Left ventricle myocardium inferior (tissue), 1 donor: ENCODE data around the gene NRTN. TPM values are rescaled to one million over a fixed set of nuclear protein-coding genes. Genes with fewer than 3 reads are reported as not detected.

Experiments
- DNase-seq: peaks from one replicate; pipeline ENCODE4 v3.0.0-alpha.2; 2020
- H3K27ac ChIP-seq: fragments of 200-600 bp; replicated peaks from 2 replicates; pipeline ENCODE4 v1.8.0; 2021
- H3K27me3 ChIP-seq: fragments of 200-600 bp; 2 replicates; pipeline ENCODE4 v1.8.0; 2021; ENCODE audit warnings: low read depth
- H3K36me3 ChIP-seq: fragments of 200-600 bp; 2 replicates; pipeline ENCODE4 v1.8.0; 2021
- H3K4me1 ChIP-seq: fragments of 200-600 bp; 2 replicates; pipeline ENCODE4 v1.8.0; 2021
- H3K4me3 ChIP-seq: fragments of 200-600 bp; 2 replicates; pipeline ENCODE4 v1.8.0; 2021; ENCODE audit warnings: mild to moderate bottlenecking, moderate library complexity
- H3K9me3 ChIP-seq: fragments of 200-600 bp; replicated peaks from 2 replicates; pipeline ENCODE4 v1.8.0; 2021
- CTCF ChIP-seq: fragments of 200-600 bp; IDR thresholded peaks from 2 replicates; pipeline ENCODE4 v1.8.0; 2021; ENCODE audit warnings: antibody characterized with exemption, mild to moderate bottlenecking, borderline replicate concordance
- intact Hi-C: fragments of 100-400 bp; cut with micrococcal nuclease; formaldehyde crosslinking; loops from one replicate; pipeline ENCODE4 v1.11.0; 2022
- total RNA-seq: library from RNA; stranded (reverse); fragmentation: NEBNext Ultra II Directional; extraction: Animal tissue kit (Norgen Biotek cat#: 25700); gene quantifications from one replicate; pipeline ENCODE4 v1.2.1, GENCODE V29; 2021
- donor health status: DM: no; HTN: yes; CAD: no; lungs with severe emphysema.

Gene NRTN
- total RNA-seq, 1 donor from 2014 or later = 22.8 TPM

- peak overlapping the region; percentile 65 for H3K4me3 ChIP-seq
These were observed 1.2 kb downstream of the NRTN start for GRCh38 chr19:5806133-5806489.

GRCh38 chr19:5806905-5807304 lies 2.0 kb downstream of the NRTN start:
- Histone ChIP-seq H3K27ac (no peak overlapping the region), H3K4me3 (no peak overlapping the region), H3K27me3 (peaks cover 37% of the 10 kb centered on the region), H3K9me3 (no peaks in the 10 kb centered on the region), H3K4me1 (peaks cover 16% of the 10 kb centered on the region), H3K36me3 (no peaks in the 10 kb centered on the region)
- no peak for TF ChIP-seq CTCF
- no peak for DNase-seq
- intact Hi-C loops = no loop called here

More at GRCh38 chr19:5806133-5806489, 1.2 kb downstream of the NRTN start:
- peaks cover 45% of the 10 kb centered on the region for H3K27me3 ChIP-seq
- H3K36me3 ChIP-seq = no peaks in the 10 kb centered on the region
- no peak for DNase-seq
- H3K9me3 ChIP-seq = no peaks in the 10 kb centered on the region
- H3K4me1 ChIP-seq = peaks cover 18% of the 10 kb centered on the region
- no peak for TF ChIP-seq CTCF
- intact Hi-C loops = no loop called here
- no peak overlapping the region for H3K27ac ChIP-seq

- Histone ChIP-seq H3K27ac (no peak overlapping the region), H3K36me3 (no peaks in the 10 kb centered on the region), H3K9me3 (no peaks in the 10 kb centered on the region), H3K4me3 (no peak overlapping the region), H3K4me1 (peaks cover 12% of the 10 kb centered on the region), H3K27me3 (peaks cover 23% of the 10 kb centered on the region)
- no peak for DNase-seq
- intact Hi-C loops = no loop called here
- no peak for TF ChIP-seq CTCF
These were observed 3.4 kb downstream of the NRTN start for GRCh38 chr19:5808120-5808816.

GRCh38 chr19:5809053-5809452 lies 4.2 kb downstream of the NRTN start:
- peaks cover 5% of the 10 kb centered on the region for H3K4me1 ChIP-seq
- peaks cover 18% of the 10 kb centered on the region for H3K27me3 ChIP-seq
- no peak overlapping the region for H3K27ac ChIP-seq
- DNase-seq = no peak
- intact Hi-C loops = no loop called here
- no peak for TF ChIP-seq CTCF
- H3K9me3 ChIP-seq = no peaks in the 10 kb centered on the region
- no peaks in the 10 kb centered on the region for H3K36me3 ChIP-seq
- H3K4me3 ChIP-seq = no peak overlapping the region

- DNase-seq = no peak
- Histone ChIP-seq H3K9me3 (no peaks in the 10 kb centered on the region), H3K4me1 (peaks cover 3% of the 10 kb centered on the region), H3K36me3 (no peaks in the 10 kb centered on the region), H3K27me3 (peaks cover 18% of the 10 kb centered on the region), H3K27ac (no peak overlapping the region), H3K4me3 (no peak overlapping the region)
- TF ChIP-seq CTCF = no peak
- intact Hi-C loops = no loop called here
These were observed 4.6 kb downstream of the NRTN start for GRCh38 chr19:5809469-5809868.
